ENCODE data around the gene ZNF771.
"Not testable (repeated sequence)": the region's sequence is repeated elsewhere in the genome, so short reads cannot be mapped to it uniquely, and the experiment has no call there.

Gene ZNF771

DNA sequence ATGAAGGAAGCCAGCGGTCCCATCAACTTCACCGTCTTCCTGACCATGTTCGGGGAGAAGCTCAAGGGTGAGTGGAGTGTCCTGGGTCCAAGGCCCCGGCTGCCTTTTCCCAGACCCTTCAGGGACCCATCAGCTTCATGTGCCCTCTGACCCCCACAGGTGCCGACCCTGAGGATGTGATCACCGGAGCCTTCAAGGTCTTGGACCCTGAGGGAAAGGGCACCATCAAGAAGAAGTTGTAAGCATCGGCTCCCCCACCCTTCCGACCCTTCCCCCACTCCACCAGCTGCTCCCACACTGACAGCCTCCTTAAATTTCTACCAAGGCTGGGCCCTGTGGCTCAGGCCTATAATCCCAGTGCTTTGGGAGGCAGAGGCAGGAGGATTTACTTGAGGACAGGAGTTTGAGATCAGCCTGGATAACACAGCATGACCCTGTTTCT is 30.9 kb upstream of the ZNF771 start:
- no peak for DNase-seq

DNA sequence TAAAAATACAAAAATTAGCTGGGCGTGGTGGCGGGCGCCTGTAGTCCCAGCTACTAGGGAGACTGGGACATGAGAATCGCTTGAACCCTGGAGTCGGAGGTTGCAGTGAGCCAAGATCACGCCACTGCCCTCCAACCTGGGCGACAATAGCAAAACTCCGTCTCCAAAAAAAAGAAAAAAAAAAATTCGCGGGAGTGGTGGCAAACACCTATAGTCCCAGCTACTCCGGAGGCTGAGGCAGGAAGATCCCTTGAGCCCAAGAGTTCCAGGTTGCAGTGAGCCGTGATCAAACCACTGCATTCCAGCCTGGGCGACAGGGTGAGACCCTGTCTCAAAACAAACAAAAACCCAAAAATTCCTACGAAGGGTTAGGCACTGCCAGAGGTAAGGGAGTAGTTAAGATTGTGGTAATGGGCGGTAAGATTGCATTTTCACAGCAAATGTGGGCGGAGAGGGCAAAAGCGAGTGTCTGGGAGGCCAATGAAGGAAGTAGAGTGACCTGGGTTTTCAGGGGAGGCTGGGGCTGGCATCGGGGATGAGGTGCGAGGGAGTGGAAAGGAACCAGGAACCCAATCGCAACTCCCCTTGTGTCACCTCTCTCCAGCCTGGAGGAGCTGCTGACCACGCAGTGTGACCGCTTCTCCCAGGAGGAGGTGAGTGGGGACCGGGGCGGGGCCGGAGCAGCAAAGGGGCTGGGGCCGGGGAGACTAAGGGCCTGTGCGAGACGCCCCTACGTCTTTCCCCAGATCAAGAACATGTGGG is 30.2 kb upstream of the ZNF771 start:
- DNase-seq: no peak

DNA sequence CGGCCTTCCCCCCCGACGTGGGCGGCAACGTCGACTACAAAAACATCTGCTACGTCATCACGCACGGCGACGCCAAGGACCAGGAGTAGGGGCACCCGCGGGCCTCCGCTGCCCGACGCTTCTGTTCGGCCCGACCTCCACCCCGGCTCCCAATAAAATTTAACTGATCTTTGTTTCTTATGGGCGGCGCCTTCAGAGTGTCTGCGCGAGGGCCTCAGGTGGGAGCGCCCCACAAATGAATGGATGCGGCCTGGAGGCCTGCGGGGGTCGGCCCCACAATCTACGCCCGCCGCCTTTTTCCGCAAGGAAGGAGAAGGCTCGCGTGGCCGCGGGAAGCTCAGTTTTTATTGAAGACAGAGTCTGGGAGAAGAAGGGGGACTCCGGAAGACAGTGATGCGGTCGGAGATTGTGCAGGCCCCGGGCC is 29.6 kb upstream of the ZNF771 start:
- peak; percentile 95 for DNase-seq

DNA sequence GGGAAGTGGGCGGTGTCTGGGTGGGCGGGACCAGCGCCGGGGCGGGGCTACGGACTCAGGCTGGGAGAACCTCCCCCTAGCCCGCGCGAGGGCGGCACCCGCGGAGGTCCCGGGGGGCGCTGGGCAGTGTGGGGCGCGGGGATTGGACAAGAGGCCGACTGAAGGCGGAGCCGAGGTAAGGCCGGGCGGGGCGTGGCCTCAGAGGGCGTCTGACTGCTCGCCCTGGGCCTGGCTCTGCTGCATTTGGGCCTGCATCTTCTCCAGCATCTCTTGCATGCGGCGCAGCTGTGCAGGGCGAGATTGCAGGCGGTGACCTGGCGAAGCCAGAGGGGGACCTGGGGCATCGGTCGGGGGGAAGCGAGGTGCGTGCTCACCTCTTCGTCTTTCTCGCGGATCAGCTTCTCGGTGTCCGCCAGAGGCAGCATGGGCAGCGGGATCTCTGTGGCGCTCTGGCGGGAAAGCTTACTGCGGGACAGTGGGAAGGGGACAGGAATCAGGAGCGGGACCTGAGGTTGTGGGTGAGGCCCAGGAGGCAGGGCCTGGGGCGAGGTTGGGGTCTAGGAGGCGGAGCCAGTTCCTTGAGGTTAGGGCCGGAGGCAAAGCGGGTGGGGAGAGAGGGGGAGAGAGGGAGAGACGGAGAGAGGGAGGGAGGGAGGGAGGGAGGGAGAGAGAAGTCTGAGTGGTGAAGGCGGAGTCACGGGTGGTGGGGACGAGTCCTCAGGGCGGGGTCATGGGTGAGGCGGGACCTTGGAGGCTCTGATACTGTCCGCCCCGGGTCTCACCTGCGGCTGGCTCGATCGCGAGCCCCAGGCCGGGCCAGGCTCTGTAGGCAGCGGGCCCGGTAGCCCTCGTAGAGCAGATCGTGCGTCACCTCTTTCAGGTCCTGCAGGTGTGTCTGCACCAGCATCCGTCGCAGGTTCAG is 28.9 kb upstream of the ZNF771 start:
- peak; percentile 100 for DNase-seq

DNA sequence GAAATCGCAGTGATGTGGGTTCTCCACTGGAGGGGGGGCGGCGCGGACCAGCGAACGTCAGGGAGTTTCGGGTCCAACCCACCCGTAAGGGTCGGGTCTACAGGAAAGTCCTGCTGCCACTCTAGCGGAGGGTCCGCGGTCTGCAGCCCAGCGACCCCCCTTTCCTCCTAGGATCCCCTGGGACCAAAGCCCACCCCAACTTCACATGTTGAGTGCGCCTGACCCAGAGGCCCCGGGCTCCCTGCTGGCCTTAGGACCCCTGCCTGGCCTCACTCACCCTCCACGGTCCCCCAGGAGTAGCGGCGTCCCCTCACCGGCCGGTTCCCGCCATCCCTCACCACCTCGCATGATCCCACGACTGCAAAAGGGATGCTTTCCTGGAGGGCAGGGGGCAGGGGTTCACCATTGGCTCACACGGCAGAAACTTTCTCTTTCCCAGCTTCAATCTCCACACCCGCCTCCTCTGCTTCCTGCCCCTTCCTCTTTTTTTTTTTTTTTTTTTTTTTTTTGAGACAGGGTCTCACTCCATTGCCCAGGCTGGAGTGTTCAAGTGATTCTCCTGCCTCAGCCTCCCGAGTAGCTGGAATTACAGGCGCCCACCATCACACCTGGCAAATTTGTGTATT is 28.1 kb upstream of the ZNF771 start:
- no peak for DNase-seq

DNA sequence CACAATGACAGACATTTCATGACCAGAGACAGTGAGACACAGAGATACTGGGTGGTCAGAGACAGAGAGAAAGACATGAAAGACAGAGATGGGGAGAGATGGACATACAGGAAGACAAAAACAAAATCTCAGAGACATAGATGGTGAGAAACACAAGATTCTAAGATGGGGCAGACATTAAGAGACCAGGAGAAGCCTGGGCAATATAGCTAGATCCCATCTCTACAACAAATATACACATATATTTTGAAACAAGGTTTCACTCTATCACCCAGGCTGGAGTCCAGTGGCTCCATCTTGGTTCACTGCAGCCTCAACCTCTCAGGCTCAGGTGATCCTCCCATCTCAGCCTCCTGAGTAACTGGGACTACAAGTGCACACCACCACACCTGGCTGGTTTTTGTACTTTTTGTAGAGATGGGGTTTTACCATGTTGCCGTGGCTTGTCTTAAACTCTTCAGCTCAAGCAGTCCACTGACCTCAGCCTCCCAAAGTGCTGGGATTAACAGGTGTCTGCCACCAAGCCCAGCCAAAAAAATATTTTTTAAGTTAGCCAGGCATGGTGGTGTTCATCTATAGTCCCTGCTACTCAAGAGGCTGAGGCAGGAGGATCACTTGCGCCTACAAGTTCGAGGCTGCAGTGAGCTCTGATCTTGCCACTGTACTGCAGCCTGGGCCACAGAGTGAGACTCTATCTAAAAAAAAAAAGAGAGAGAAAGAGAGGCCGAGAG is 27.2 kb upstream of the ZNF771 start:
- DNase-seq: no peak

DNA sequence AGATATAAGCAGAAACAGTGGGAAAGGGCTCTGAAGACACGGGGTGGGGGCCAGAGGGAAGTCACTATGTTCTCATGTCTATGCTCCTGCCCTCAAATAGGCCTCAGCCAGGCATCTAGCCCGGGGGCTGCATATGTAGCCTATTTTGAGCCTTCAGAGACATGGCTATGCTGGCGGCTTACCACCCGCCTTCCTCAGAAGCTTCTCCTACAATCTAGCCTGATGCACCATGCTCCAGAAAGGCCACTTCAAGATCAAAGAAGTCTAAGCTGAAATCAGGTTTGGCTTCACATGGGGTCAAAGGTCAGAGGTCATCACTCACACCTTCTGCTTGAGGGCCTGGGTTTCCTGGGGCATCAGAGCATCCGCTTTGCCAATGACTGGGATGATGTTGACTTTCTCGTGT is 26.6 kb upstream of the ZNF771 start:
- no peak for DNase-seq

DNA sequence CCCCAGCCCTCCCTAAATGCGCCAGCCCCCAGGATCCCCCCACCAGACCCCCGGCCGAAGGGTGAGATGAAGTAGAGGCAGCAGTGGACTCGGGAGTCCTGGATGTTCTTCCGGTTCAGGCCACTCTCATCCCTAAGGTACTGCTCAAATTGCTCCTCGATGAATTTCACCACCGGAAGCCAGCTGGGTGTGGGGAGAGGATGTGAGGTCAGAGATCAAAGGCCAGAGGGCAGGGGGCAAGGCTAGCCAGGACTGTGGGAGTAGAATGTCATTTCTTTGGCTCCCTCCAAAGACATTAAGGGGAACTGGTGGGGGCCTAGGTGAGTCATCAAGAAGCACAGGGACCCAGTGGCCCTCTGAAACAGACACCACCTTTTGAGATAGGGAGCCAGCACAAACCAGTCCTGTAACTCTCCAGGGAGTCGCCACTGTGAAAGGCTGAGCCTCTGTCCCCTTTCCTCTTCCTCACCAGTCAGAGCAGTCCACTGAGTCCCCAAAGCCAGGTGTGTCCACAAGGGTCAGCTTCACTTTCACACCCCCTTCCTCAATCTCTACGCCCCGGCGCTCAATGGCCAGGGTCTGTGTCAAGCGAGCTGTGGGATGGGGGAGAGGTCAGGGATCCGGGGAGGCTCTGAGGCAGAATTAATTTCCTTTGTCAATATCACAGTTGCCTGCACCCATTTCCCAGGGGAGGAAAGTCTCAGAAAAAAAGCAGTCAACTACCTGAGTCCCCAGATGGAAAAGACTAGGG is 25.9 kb upstream of the ZNF771 start:
- DNase-seq: peak; percentile 76

DNA sequence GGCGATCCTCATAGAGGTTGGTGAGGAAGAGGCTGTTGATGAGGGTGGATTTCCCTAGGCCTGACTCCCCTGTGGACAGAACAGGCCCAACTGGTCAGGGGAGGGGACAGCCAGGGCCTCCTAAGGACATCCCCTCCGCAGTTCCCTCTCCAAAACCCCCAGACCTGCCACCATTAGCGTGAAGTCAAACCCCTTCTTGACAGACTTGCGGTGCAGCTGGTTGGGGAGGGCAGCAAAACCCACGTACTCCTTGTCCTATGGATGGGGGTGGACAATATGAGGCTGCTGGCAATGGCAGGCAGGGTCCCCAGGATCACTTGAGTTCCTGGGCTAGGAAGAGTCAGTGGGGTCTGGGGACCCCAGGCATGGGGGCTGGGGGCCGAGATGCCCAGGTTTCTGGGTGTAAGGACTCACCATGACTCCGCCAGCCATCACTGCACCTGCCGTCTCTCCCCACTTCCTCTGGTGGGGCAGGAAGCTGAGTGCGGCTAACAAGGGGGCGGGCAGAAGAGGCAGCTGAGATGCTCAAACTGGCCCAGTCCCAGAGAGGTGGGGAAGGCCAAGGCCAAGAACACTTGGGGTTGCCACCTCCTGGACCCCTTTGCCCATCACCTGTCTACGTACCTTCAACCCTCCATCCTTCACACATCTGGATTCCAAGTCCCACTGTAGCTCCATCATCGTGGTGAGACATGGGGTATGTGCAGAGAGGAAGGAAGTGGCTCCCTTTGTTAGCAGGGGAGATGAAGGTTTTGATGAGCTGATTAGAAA is 25.1 kb upstream of the ZNF771 start, which contains the start of gene SEPTIN1:
Gene SEPTIN1, minus strand, starts transcription at position 451 of the 771 bp plus-strand sequence. Its CDS starts 19 bp downstream, at position 432.
- DNase-seq: peak; percentile 92

DNA sequence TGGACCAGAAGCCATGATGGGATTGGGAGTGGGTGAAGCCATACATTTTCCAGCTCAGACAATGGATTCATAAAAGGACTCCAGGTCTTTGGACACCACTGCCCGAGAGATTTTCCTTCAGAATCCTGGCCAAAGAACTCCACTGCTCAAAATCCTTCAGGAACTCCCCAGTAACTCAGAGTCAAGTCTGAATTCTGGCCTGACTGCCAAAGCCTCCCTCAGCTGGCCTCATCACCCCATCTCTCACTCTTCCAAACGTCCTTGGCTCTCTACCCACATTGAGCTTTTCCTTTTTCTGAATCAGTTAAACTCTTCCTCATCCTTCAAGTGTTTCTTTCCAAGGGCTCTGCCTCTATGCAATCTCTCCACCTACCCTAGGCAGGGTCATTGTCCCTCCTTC is 23.9 kb upstream of the ZNF771 start:
- DNase-seq: no peak

DNA sequence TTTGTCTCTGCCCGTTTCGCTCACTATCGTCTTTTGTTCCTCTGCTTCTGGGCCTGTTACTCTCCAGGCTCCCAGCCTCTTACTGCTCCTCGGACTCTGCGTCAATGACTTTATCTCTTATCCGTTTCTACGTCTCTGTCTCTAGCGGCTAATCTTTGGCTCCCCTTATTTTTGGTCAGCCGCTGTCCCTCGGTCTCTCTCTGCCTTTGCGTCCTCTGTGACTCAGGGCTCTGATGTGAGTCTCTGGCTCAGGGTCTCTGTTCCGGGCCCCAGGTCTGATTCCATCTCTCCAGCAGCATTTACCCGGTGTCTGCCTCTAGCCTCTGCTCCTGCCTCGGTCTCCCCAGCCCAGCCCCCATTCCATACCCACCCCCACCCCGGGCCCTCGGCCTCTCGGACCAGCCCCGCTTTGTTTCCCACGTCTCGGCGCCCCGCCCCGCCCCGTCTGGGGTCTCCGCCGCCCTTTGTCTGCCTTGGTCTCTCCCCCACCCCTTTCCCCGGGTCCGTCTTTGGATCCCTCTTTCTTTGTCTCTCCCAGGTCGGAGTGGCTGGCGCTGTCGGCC is 12.7 kb upstream of the ZNF771 start:
- DNase-seq: no peak

DNA sequence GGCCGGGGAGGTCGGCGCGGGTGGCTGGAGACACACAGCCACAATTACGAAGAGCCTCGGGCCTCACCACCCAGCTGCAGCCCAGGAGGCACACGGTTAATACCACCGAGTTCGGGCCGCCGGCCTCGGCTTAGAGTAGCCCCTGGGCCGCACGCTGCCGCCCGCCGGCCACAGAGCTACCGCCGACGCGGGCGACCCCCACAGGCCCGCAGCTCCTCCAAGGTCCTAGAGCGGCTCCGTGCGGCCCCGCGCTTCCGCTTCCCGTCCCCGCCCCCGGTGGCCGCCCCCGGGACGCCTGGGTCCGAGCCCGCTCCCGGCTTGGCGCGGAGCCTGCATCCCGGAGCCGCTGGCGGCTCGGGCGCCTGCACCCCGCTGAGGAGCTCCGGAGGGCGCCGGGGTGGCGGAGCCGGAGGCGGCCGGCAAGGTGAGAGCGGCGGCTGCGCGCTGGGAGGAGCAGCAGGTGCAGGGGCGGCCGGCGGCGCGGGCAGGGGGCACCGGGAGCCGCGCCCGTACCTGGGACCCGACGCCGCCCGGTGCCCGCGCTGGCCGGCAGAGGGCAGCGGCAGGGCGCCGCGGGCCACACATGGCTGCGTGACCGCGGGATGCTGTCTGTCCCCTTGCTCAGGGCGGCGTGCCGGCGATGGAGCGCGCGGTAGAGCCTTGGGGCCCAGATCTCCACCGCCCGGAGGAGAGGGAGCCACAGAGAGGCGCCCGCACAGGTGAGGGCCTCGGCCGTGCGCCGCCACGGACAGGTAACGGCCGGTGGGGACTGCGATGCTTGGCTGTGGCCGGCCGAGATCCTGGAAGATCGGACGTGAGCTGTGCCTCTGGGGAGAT is 12.0 kb upstream of the ZNF771 start, which contains the start of gene ZNF48:
Gene ZNF48, plus strand, starts transcription at position 266 of the 837 bp plus-strand sequence. Its CDS starts 375 bp downstream, at position 641.
- DNase-seq: peak; percentile 84

DNA sequence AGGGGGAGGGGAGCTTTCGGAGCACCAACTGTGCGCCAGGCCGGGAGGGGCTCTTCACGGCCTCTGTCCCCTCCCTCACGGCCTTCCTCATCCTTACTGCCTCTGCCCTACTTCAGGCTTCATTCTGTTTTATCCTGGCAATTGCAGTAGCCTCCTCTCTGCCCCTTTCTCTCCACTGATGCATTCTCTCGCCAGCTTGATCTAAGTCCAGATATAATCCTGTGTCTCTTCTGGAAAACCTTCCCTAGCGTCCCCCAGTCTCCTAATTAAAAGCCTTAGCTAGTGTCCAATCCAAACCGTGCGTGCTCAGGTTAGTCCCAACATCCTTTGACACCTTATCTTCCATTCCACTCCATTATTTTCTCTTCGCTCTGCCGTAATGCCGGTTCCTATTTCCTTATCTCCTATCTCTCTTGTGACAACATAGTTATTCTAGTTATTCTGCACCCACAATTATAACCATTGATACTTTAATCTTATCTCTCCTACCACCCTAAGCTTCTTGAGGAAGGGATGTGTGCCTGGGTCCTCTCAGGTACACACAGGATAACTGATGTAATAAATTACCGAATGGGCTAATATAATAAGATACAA is 11.3 kb upstream of the ZNF771 start:
- no peak for DNase-seq

DNA sequence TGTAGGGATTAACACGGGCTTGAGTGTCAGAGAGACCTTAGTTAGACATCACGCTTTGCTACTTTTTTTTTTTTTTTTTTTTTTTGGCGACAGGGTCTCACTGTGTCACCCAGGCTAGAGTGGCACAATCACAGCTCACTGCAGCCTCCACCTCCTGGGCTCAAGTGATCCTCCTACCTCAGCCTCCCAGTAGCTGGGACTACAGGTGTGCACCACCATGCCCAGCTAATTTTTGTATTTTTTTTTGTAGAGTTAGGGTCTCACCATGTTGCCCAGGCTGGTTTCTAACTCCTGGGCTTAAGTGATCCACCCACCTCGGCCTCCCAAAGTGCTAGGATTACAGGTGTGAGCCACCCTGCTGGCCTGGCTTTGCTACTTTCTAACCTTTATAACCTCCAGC is 10.8 kb upstream of the ZNF771 start:
- DNase-seq: not testable (repeated sequence)

DNA sequence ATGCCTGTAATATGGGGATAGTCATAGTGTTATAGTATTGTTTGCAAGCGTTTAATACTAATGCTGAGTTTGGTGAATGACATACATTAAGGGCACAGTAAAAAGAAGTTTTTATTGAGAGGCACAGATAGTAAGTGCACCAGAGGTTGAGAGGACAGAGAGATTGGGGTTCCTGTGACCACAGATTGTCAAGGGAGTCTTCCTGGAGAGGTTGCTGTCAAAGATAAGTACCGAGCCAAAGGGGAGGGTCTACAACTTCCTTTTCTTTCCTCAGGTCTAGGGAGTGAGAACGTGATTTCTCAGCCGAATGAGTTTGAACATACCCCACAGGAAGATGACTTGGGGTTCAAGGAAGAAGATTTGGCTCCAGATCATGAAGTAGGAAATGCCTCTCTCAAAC is 10.3 kb upstream of the ZNF771 start:
- DNase-seq: no peak

DNA sequence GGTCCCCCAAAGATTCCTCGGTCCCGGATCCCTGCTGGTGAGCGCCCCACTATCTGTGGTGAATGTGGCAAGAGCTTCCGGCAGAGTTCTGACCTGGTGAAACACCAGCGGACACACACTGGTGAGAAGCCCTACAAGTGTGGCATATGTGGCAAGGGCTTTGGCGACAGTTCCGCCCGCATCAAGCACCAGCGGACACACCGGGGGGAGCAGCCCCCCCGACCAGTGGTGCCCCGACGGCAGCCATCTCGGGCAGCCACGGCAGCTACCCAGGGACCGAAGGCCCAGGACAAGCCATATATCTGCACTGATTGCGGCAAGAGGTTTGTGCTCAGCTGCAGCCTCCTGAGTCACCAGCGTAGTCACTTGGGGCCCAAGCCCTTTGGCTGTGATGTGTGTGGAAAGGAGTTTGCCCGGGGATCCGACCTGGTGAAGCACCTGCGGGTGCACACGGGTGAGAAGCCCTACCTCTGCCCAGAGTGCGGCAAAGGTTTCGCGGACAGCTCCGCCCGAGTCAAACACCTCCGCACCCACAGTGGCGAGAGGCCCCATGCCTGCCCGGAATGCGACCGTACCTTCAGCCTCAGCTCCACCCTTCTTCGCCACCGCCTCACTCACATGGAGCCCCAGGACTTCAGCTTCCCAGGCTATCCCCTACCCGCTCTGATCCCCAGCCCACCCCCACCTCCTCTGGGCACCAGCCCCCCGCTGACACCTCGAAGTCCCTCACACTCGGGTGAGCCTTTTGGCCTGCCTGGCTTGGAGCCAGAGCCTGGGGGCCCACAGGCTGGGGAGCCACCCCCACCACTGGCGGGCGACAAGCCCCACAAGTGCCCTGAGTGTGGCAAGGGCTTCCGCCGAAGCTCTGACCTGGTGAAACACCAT is 9.4 kb upstream of the ZNF771 start:
- no peak for DNase-seq

DNA sequence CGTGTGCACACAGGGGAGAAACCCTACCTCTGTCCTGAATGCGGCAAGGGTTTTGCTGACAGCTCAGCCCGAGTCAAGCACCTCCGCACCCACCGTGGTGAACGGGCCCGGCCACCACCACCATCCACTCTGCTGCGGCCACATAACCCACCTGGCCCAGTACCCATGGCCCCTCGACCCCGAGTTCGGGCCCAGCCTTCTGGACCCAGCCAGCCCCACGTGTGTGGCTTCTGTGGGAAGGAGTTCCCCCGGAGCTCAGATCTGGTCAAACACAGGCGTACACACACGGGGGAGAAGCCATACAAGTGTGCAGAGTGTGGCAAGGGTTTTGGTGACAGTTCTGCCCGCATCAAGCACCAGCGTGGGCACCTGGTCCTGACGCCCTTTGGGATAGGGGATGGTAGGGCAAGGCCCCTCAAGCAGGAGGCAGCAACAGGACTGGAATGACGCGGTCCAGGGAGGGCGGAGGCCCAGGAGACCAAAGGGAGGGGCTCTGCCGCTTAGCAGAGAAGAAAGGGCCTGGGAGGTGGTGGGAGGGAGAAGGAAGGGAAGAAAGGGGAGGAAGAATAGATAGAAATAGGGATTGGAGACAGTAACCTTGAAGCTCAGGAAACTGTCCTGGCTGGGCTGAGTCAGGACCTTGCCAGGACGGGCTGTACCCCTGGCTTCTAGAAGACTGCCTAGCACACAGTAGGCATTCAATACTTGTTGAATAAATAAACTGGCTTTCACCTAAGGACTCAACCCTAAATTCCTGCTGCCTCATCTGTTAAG is 8.6 kb upstream of the ZNF771 start:
- DNase-seq: no peak
